CD4-positive, alpha-beta T cell (primary cell): ENCODE results near the gene TP53INP2. TPM values are rescaled to one million over a fixed set of nuclear protein-coding genes. Genes with fewer than 3 reads are reported as not detected.

Experiments
- ATAC-seq: fragments of 200-7000 bp; cut with Tn5 transposase; one replicate; pipeline ENCODE4 v1.10.0; 2022; ENCODE audit warnings: mild to moderate bottlenecking; ENCODE audit not compliant: poor library complexity
- CTCF ChIA-PET: fragments of 350-600 bp; sonication (Branson Sonifier 250); formaldehyde crosslinking; loops from one replicate; lab custom pipeline; 2021; ENCODE audit warnings: antibody characterized with exemption, inconsistent platforms; lab: Charles Lee
- POLR2A ChIA-PET: fragments of 350-600 bp; sonication (Branson Sonifier 250); formaldehyde crosslinking; loops from one replicate; lab custom pipeline; 2021; ENCODE audit warnings: antibody characterized with exemption, inconsistent platforms; lab: Charles Lee
- DNase-seq, 14 experiments: peaks; one replicate each; pipeline ENCODE4 v3.0.0-alpha.2; 2013 to 2020; ENCODE audit warnings: mixed read lengths in 2 of 14
- H3K27ac ChIP-seq, 2 donors: one replicate each; pipeline versions ENCODE4 v1.5.1 to v1.7.0; 2013; ENCODE audit warnings: low read length in 2 of 2, low read depth in 1 of 2, mild to moderate bottlenecking in 1 of 2
- H3K27me3 ChIP-seq, 2 experiments: 1 replicate in 1 of 2; 2 replicates in 1 of 2; pipeline versions ENCODE4 v1.6.1 to v1.7.0; 2013; ENCODE audit warnings: low read length in 2 of 2, control low read depth in 1 of 2, mild to moderate bottlenecking in 1 of 2, moderate library complexity in 1 of 2; ENCODE audit not compliant: insufficient read depth in 2 of 2, control insufficient read depth in 1 of 2
- H3K36me3 ChIP-seq: one replicate; pipeline ENCODE4 v1.6.1; 2013; ENCODE audit warnings: low read length, control low read depth; ENCODE audit not compliant: insufficient read depth
- H3K4me1 ChIP-seq: one replicate; pipeline ENCODE4 v1.6.1; 2013; ENCODE audit warnings: low read length, control low read depth; ENCODE audit not compliant: insufficient read depth
- H3K4me3 ChIP-seq: one replicate; pipeline ENCODE4 v1.5.1; 2013; ENCODE audit warnings: mild to moderate bottlenecking, low read length, moderate library complexity
- H3K9me3 ChIP-seq, 2 experiments: 1 replicate in 1 of 2; 2 replicates in 1 of 2; pipeline versions ENCODE4 v1.6.1 to v1.7.0; 2013; ENCODE audit warnings: low read length in 2 of 2, mild to moderate bottlenecking in 2 of 2, control low read depth in 1 of 2, moderate library complexity in 1 of 2; ENCODE audit not compliant: control insufficient read depth in 1 of 2, insufficient read depth in 1 of 2
- H3K27ac Mint-ChIP-seq: one replicate; pipeline ENCODE4 v1.8.0; 2020; ENCODE audit warnings: mixed read lengths
- H3K27me3 Mint-ChIP-seq: one replicate; pipeline ENCODE4 v1.8.0; 2021; ENCODE audit warnings: mixed read lengths
- H3K36me3 Mint-ChIP-seq: one replicate; pipeline ENCODE4 v1.8.0; 2021; ENCODE audit warnings: low read depth, mixed read lengths
- H3K4me1 Mint-ChIP-seq: one replicate; pipeline ENCODE4 v1.8.0; 2021; ENCODE audit warnings: low read depth, mixed read lengths
- H3K4me3 Mint-ChIP-seq: one replicate; pipeline ENCODE4 v1.8.0; 2020; ENCODE audit warnings: mild to moderate bottlenecking, mixed read lengths
- H3K9me3 Mint-ChIP-seq: one replicate; pipeline ENCODE4 v1.8.0; 2020; ENCODE audit warnings: mixed read lengths
- CTCF ChIP-seq: fragments of 200-600 bp; IDR thresholded peaks from one replicate; pipeline ENCODE4 v1.8.0; 2022; ENCODE audit warnings: antibody characterized with exemption, mild to moderate bottlenecking
- intact Hi-C, 2 experiments: fragments of 100-400 bp; cut with DNase I in 1 of 2; cut with micrococcal nuclease in 1 of 2; formaldehyde crosslinking; loops; one replicate each; pipeline versions ENCODE4 v1.15.1 to v1.9.0; 2023 to 2025; cut with DNase I, micrococcal nuclease
- total RNA-seq, 174 experiments: library from RNA in 2 of 174; stranded (reverse) in 2 of 174; gene quantifications; one replicate each; pipeline ENCODE4 v1.2.3 and lab custom pipeline; 2021 to 2026

TP53INP2 gene
- total RNA-seq, 2 experiments from 2014 or later: 65.8 to 72.7 TPM

DNA sequence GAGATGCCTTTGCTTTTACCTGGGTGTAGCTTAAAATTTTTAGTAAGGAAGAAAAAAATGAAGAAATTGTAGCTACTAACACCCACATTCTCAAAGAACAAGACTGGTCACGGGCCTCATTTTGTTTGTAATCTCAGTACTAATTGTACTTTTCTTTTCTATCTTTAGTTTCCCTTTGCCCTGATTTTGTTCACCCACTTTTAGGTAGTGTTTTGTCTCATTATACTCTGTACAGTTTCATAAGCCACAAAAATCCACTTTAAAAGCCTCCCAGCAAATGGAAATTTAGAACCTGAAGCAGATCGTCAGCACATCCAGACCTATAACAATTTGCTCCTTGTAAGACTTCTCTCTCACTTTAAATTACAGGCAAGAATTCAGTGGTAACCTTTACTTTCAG is 43.3 kb downstream of the TP53INP2 start:
- H3K4me3 Mint-ChIP-seq: no peak overlapping the region

GRCh38 chr20:34748709-34749108 is 44.6 kb downstream of the TP53INP2 start:
- ATAC-seq (no peak), DNase-seq (no peak)
- H3K9me3 ChIP-seq: no peaks in the 10 kb centered on the region
- Mint-ChIP-seq H3K27ac (no peak overlapping the region), H3K4me3 (no peak overlapping the region), H3K36me3 (peaks cover 82% of the 10 kb centered on the region), H3K4me1 (no peaks in the 10 kb centered on the region), H3K9me3 (no peaks in the 10 kb centered on the region), H3K27me3 (no peaks in the 10 kb centered on the region)
- intact Hi-C loops: no loop called here
- no peak overlapping the region for H3K27ac ChIP-seq
- no peak for TF ChIP-seq CTCF
- ChIA-PET POLR2A (no interaction called here), CTCF (interaction anchor here (0.9 kb wide), 2 partner anchors 21 to 47 kb away, joined by 3 to 4 read pairs; no protein-coding TSS in a partner anchor)
- H3K4me1 ChIP-seq: no peaks in the 10 kb centered on the region
- H3K27me3 ChIP-seq: no peaks in the 10 kb centered on the region
- H3K36me3 ChIP-seq: peaks cover 59% of the 10 kb centered on the region
- H3K4me3 ChIP-seq: no peak overlapping the region

More for the DNA sequence above, 43.3 kb downstream of the TP53INP2 start:
- Mint-ChIP-seq H3K36me3 (peaks cover 88% of the 10 kb centered on the region), H3K4me1 (no peaks in the 10 kb centered on the region), H3K9me3 (no peaks in the 10 kb centered on the region), H3K27me3 (no peaks in the 10 kb centered on the region), H3K27ac (no peak overlapping the region)
- intact Hi-C loops: no loop called here
- no peaks in the 10 kb centered on the region for H3K4me1 ChIP-seq
- no peak for TF ChIP-seq CTCF
- no peak overlapping the region for H3K27ac ChIP-seq
- no peak for DNase-seq
- H3K36me3 ChIP-seq: peaks cover 70% of the 10 kb centered on the region
- ChIA-PET POLR2A (no interaction called here), CTCF (interaction anchor here (0.9 kb wide), 1 partner anchor 22 kb away, joined by 3 read pairs; no protein-coding TSS in a partner anchor)
- no peaks in the 10 kb centered on the region for H3K9me3 ChIP-seq
- no peak overlapping the region for H3K4me3 ChIP-seq
- H3K27me3 ChIP-seq: no peaks in the 10 kb centered on the region
- ATAC-seq: no peak

GRCh38 chr20:34750484-34750883 is 46.3 kb downstream of the TP53INP2 start:
- no peaks in the 10 kb centered on the region for H3K27me3 ChIP-seq
- no peaks in the 10 kb centered on the region for H3K9me3 ChIP-seq
- H3K36me3 Mint-ChIP-seq: peaks cover 82% of the 10 kb centered on the region
- intact Hi-C loops: no loop called here
- ATAC-seq (no peak), DNase-seq (no peak)
- no peaks in the 10 kb centered on the region for H3K4me1 Mint-ChIP-seq
- H3K36me3 ChIP-seq: peaks cover 61% of the 10 kb centered on the region
- no peak overlapping the region for H3K27ac ChIP-seq
- TF ChIP-seq CTCF: no peak
- ChIA-PET CTCF (no interaction called here), POLR2A (no interaction called here)
- H3K4me1 ChIP-seq: no peaks in the 10 kb centered on the region
- H3K27ac Mint-ChIP-seq: no peak overlapping the region
- no peak overlapping the region for H3K4me3 Mint-ChIP-seq
- no peaks in the 10 kb centered on the region for H3K9me3 Mint-ChIP-seq
- no peak overlapping the region for H3K4me3 ChIP-seq
- no peaks in the 10 kb centered on the region for H3K27me3 Mint-ChIP-seq
